GM10248 (cell line): ENCODE measurements around the gene CPED1.

Experiments
- CTCF ChIA-PET: fragments of 300-600 bp; sonication (Branson Sonifier 250); formaldehyde crosslinking; extraction: SDS; loops from one replicate; lab custom pipeline; 2021; ENCODE audit warnings: antibody characterized with exemption; lab: Yijun Ruan, JAX
- POLR2A ChIA-PET: fragments of 350-650 bp; sonication (Branson Sonifier 250); formaldehyde crosslinking; extraction: SDS; loops from one replicate; lab custom pipeline; 2020; ENCODE audit warnings: antibody characterized with exemption; lab: Yijun Ruan, JAX
- DNase-seq: peaks from one replicate; pipeline ENCODE4 v3.0.0; 2012; ENCODE audit errors: extremely low spot score
- TF ChIP-seq, protein P1 (sequence below): IDR thresholded peaks from 2 replicates; pipeline ENCODE4 v1.5.1; 2012; ENCODE audit warnings: mild to moderate bottlenecking, low read depth; ENCODE audit errors: extremely low read depth, missing control alignments, control extremely low read depth

The CPED1 gene

DNA sequence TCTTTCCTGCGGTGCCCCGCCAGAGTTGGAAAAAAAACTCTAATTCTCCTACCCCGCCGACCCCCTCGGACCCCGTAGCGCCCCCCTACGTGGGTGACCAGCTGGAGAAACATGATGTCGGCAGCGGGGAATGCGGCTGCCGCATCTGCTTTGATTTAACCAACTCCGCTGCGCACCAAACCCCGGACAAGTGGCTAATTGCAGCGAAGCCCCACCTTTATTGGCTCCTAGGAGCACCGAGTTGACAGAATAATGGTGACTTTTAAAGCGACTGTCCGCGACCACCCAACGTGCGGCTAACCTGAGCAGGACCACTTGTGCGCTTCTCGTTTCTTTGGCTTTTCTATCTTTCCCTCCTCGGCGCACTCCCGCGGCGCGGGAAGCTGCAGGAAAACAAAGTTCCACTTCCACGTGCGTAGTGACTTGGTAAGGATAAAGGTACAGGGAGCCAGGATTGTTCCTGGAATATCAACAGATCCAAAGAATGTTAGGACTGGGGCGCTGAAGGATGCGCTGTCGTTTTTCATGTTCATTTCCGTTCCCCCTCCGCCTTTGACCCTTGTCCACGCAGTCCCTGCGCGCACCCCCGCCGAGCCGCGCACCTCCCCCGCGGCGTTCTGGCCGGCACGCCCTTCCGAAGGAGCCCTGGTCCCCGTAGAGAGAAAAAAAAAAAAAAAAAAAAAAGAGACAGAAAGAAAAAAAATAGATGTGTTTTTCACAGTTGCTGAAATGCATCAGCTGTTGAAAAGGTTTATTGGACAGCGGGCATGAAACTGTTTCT is 341.7 kb downstream of the CPED1 start:
- TF ChIP-seq, protein P1, sequence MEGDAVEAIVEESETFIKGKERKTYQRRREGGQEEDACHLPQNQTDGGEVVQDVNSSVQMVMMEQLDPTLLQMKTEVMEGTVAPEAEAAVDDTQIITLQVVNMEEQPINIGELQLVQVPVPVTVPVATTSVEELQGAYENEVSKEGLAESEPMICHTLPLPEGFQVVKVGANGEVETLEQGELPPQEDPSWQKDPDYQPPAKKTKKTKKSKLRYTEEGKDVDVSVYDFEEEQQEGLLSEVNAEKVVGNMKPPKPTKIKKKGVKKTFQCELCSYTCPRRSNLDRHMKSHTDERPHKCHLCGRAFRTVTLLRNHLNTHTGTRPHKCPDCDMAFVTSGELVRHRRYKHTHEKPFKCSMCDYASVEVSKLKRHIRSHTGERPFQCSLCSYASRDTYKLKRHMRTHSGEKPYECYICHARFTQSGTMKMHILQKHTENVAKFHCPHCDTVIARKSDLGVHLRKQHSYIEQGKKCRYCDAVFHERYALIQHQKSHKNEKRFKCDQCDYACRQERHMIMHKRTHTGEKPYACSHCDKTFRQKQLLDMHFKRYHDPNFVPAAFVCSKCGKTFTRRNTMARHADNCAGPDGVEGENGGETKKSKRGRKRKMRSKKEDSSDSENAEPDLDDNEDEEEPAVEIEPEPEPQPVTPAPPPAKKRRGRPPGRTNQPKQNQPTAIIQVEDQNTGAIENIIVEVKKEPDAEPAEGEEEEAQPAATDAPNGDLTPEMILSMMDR: no peak
- ChIA-PET POLR2A (no interaction called here), CTCF (interaction anchor here (0.8 to 1.4 kb wide), 6 partner anchors 10 to 66 kb away, joined by 3 to 4 read pairs (median 3); partner anchors contain the start of gene FAM3C)
- peak; percentile 41 for DNase-seq

DNA sequence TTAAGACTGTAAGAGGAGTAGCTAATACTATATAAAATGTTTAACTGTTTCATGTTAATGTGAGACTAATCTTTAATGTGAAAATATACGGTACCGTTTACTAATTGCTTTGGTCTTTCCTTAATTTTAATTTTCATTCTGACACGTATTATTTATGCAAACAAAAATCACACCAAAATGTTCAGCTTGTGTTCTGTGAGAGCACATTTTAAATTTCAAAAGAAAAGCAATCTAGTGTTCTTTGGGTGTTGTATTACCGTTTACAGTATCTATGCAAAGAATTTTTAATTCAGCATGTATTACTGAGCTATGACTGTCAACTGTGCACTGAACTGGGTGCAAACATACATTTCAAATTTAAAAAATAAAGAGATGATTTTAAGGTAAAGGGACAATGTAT is 342.5 kb downstream of the CPED1 start:
- no peak for DNase-seq
- ChIA-PET POLR2A (no interaction called here), CTCF (interaction anchor here (0.8 kb wide), 1 partner anchor 35 kb away, joined by 3 read pairs; no protein-coding TSS in a partner anchor)
- TF ChIP-seq, protein P1: no peak

DNA sequence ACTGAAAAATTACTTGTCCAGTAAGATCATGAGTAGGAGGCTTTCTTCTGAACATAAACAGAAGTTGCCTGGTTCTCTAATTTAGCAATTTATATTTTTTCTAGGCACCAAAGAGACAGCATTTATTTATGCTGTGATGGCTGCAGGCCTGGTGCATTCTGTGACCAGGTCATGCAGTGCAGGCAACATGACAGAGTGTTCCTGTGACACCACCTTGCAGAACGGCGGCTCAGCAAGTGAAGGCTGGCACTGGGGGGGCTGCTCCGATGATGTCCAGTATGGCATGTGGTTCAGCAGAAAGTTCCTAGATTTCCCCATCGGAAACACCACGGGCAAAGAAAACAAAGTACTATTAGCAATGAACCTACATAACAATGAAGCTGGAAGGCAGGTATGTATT is 343.1 kb downstream of the CPED1 start:
- ChIA-PET CTCF (no interaction called here), POLR2A (no interaction called here)
- TF ChIP-seq, protein P1: no peak
- no peak for DNase-seq

DNA sequence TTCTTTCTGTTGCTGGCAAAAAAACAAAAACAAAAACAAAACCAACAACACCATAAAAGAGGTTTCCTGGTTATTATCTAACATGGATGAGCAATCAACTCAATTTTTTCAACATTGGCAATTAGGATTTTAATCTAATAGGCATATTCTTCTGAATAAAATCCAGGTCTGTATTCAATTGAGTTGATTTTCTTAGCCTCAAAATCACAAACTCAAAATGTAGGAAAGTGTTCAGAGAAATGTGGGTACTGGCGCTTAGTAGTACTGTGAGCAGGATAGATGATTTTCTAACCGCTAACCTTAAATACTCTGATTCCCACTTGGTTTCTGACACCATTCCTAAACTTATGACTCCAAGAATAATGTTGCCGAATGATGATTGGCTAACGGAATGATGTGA is 345.9 kb downstream of the CPED1 start:
- ChIA-PET POLR2A (no interaction called here), CTCF (no interaction called here)
- TF ChIP-seq, protein P1: no peak
- DNase-seq: no peak

DNA sequence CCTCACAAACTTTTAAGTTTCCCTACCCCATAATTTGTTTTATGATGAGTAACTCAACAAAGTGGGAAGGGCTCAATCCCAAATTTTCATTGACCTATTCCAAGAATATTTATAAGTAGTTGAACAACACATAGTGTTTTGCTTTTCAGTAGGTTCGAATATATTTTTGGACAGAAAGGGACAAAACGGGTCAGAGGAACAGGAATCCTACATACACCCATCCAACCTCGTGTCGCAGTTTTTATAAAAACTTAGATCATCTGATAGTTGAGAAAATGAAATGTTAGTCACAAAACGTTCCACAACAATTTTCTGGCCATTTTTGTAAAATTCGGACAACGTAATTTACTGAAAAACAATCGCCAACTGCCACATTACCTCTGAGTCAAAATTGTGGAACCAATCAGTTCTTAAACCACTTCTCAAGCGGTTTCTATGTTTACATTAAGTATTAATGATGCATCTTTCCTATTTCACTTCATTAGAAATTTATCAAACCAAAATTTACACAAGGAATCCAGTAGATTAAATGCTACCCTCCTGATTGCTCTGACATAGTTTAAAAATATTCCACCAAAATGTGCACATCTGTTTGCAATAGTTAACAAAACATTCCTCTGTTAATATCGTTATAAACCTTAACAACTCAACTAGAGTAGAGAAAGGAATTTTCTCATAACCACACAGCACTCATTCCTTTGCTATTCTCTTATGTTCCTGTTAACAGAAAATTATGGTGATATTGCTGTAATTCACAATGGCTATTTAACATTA is 346.6 kb downstream of the CPED1 start:
- TF ChIP-seq, protein P1: no peak
- POLR2A ChIA-PET: no interaction called here
- CTCF ChIA-PET: no interaction called here
- DNase-seq: no peak

DNA sequence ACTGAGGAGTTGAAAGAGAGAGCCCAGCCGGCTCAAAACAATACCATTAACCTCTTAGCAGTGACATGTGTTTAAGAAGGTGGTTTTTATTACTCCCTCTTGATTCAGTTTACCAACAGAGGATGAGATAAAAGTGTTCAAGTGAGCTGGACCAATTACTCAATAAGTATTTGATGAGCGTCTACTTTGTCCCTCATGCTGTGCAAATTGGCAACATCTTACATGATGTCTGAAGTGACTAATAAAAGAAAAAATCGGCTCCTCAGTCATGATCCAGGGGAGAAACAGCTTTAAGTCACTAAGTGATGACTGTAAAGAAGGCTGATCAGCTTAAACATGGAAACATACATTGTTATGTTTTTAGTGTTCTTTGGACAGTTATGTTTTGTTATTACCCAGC is 348.1 kb downstream of the CPED1 start:
- ChIA-PET CTCF (interaction anchor here (0.8 to 1.1 kb wide), 2 partner anchors 60 to 228 kb away, joined by 3 to 5 read pairs; partner anchors contain the start of gene FAM3C), POLR2A (no interaction called here)
- no peak for DNase-seq
- TF ChIP-seq, protein P1: no peak
